GM19025 (cell line): ENCODE data around the gene HLF.

Source experiments
- ATAC-seq: cut with Tn5 transposase; IDR thresholded peaks from one replicate; pipeline ENCODE4 v1.9.1; 2021; ENCODE audit warnings: mild to moderate bottlenecking, low read depth, moderate library complexity; ENCODE audit not compliant: unreplicated experiment

The HLF gene

GRCh38 chr17:55288356-55289105, 23.8 kb downstream of the HLF start:
- no peak for ATAC-seq

DNA sequence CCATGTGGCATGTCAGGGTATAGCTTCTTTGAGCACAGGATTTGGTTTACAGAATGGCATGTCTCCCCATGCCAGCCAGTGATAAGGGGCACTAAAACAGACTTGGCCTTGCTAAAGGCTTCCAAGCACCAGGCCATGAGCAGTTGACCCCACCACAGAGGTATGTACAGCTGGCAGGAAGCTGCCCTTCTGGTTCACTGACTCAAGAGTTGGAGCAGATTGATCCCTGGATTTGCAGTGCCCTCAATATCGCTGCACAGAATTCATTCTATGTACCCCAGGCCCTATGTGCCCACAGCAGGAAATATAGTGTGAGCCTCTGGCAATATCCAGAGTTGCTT, 24.3 kb downstream of the HLF start:
- ATAC-seq: no peak

- ATAC-seq: no peak
These were observed 25.2 kb downstream of the HLF start for GRCh38 chr17:55289978-55290377.

- ATAC-seq: no peak
These were observed 25.8 kb downstream of the HLF start for GRCh38 chr17:55290492-55291113.

DNA sequence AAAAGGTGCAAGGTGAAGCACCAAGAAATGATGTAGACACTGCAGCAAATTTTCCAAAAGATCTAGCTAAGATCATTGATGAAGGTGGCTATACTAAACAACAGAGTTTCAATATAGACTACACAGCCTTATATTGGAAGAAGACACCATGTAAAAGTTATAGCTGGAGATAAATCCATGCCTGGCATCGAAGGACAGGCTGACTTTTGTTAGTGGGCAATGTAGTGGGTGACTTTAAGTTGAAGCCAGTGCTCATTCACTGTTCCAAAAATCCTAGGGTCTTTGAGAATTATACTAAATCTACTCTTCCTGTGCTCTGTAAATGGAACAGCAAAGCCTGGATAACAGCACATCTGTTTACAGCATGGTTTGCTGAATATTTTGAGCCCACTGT, 26.4 kb downstream of the HLF start:
- ATAC-seq: no peak

GRCh38 chr17:55292094-55292493, 27.3 kb downstream of the HLF start:
- no peak for ATAC-seq

DNA sequence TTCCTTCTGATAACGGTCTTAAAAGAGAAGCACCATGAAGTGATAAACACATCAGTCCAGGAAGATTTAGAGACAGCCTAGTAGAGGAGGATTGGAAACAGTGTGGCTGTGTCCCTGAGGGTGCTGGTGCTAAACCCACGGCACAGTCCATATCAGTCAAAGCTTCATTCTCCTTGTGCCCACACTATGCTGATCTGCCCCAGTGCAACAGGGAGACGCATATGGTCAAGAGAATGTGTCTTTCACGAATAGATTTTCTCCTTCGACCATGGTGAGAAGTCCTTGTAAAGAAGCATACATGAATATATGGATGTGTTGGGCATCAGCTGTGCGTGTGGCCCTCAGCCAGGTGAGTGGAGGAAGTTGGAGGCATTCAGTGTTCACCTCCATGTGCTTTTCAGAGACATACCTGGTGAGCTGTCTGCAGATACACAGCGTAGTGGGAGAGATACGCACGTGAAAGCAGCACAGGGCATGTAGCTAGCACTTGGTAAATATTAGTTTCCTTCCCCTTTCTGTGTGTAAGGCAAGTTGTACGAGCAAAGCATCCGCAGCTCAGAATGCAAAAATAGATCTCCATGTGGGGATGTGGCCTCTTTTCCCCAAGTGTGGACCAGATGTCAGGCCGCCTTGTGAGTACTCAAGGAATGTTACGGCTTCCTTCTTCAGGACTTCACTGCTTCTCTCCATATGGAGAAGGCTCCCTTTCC, 29.4 kb downstream of the HLF start:
- ATAC-seq: no peak

DNA sequence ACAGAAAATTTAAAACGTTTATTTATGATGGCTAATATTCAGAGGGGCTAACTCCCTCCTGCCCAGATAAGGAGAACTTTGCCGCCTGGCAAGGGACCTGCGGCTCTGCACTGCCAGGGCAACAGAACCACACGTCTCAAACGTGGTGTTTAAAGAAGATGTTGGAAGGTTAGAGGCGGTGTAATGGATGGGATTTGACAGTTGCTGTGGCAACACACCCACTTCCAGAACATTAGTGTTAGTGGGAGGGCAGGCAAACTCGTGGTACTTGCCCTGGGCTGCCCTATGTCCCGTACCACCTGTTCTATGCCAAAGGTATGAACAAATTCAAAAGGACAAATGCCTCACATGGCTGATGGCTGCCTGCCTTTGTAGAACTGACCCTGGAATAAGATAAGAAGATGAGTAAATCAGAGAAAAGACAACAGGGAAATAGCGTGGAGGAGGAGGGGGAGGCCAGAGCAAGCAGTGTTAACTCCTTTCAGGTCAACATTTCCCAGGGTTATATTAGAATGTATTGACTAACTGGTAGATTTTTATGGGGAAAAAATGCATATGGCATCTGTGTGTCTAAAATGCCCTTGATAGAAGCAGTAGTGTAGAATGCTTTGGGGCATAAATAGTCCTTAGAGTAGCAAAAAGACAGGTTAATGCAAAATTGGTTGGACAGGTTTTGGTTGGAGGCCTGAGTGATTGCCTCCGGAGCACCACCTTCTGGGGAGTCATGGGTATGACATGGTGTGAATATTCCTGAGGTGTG, 30.8 kb downstream of the HLF start:
- ATAC-seq: peak; percentile 60

GRCh38 chr17:55296171-55296695, 31.5 kb downstream of the HLF start:
- no peak for ATAC-seq

DNA sequence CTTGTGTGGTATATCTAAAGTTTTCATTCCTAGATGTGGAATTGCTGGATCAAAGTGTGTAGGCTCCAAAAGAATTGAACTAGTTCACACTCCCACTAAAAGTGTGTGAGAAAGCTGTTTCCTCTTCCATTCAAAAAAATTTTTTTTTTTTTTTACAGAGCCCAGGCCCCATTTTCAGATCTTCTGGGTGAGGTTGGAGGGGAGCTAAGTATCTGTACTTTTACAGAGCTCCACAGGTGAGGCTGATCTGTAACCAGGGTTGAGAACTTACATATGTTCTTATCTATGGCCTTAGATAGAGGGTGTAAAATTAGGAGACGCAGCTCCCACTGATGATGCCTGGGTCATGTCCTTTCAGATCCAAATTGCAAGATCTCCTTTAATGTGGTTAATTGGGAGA, 31.9 kb downstream of the HLF start:
- ATAC-seq: no peak

DNA sequence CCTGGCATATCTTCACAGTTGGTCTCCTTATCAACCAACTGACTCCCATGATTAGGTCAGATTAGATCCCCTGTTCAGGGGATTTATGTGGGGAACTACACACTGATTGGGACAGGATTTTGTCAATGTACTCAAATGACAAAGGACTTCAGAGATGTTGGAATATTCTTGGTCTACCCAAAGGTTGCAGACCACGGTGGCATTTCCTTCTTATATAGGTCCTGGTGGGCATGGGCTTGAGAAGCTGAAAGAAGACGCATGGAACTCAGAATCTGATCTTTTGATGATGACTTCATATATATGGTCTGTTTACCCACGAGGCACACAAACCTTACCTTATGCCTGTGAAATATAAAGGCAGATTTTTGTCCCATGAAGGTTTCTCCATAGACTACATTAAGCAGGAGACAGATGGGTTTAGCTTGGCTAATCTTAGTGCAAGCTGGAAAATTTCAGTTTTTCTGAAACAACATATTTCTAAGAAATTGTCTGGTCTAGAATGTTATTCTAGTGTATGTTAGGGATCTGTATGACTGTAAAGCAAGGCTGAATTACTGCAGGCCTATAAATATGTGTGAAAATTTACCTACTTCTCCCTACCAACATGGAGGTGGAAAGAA, 33.5 kb downstream of the HLF start:
- ATAC-seq: no peak

DNA sequence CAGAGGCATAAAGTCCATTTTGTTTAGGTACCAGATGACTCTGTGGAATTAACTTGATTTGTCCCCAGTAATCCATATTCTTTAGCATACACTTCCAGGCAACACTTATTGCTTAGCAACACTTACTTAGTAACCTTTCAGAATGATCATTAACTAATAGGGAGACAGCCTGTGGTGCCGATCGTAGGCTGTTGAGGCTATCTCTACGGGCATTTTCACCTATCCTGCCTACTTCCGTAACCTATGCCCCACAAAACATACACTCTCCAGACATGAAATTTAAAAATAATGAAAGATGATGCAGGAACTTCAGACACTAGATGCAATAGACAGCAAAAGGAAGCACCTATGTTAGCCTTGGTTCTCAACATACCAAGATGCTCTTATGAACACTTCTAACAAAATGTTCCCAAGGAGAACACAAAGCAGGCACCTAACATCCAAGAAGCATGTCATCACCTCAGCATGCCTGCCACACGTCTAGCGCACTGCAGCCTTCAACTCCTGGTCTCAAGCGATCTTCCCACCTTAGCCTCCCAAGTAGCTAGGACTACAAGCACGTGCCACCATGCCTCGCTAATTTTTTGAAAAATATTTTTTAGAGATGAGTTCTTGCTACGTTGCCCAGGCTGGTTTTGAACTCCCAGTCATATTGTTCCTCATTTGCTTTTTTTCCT, 34.5 kb downstream of the HLF start:
- ATAC-seq: no peak

- no peak for ATAC-seq
These were observed 35.1 kb downstream of the HLF start for GRCh38 chr17:55299890-55300289.

DNA sequence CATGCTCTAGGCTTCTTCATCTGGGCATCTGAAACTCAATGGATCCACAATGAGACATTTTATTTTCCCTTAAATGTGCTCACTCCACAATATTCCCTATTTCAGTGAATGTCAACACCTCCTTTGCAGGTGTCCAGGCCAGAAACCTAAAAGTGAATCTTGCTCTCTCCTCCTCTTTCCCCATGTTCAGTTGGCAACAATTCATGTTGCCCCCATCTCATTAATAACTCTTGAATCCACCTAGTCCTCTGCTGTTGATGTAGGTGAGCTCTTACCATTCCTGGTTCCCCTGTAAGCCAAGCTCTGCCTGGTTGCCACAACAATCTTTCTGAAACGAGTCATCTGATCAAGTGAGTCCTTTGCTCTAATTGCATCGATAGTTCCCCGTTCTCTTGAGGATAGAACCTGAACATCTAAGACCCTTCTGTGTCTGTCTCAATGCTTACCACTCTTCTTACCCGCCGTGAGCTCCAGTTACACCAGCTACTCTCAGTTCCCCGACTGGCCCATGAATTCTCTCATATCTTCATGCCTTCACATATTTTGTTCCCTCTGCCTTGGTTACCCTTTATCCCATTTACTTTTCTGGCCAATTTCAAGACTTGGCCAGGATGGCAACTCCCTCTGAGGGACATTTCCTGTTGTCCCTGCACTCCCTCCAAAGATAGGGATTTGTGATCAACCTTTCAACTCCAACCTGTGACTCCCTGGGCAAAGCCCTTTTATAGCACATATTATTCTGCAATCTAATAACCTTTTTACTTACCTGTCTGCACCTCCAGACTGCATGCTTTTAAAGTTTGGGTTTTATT, 35.9 kb downstream of the HLF start:
- no peak for ATAC-seq

- ATAC-seq: no peak
These were observed 37.0 kb downstream of the HLF start for GRCh38 chr17:55301521-55302406.

DNA sequence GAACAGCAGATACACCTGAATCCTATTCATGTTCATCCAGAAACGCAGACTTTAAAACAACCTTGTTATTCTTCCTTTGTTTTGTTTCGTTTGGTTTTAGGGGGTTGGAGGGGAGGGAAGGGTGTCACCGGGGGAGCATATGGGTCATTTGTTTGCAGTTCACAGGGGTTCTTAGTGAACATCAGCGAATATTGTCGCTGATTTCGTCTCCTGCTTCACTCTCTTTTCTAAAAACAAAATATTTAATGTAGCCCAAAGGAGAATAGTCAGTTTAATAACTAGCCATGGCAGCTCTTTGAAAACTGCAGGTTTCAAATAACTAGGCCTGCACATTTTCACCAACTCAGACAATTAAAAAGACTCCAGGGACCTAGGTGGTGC, 37.6 kb downstream of the HLF start:
- ATAC-seq: no peak

- ATAC-seq: no peak
These were observed 38.3 kb downstream of the HLF start for GRCh38 chr17:55303008-55303493.

- ATAC-seq: no peak
These were observed 39.0 kb downstream of the HLF start for GRCh38 chr17:55303701-55304145.
